Vagina (tissue), 2 donors: ENCODE measurements around the gene INF2. TPM values are rescaled to one million over a fixed set of nuclear protein-coding genes. Genes with fewer than 3 reads are reported as not detected.
A peak's percentile ranks its signal among the peaks of the same experiment; 100 is the strongest.

Source experiments
- DNase-seq, 2 donors: peaks; one replicate each; pipeline ENCODE4 v3.0.0-alpha.2; 2017; ENCODE audit errors: extremely low spot score in 2 of 2
- H3K27ac ChIP-seq: fragments of 200-600 bp; sonication (generic); one replicate; pipeline ENCODE4 v1.5.1; 2019
- H3K27me3 ChIP-seq: fragments of 200-600 bp; sonication (generic); one replicate; pipeline ENCODE4 v1.5.1; 2019
- H3K36me3 ChIP-seq, 2 donors: fragments of 200-600 bp; sonication (generic); one replicate each; pipeline ENCODE4 v1.5.1; 2017 to 2019
- H3K4me1 ChIP-seq: fragments of 200-600 bp; sonication (generic); one replicate; pipeline ENCODE4 v1.5.1; 2019
- H3K4me3 ChIP-seq, 2 donors: fragments of 200-600 bp; sonication (generic); 1 replicate in 1 of 2; 2 replicates in 1 of 2; pipeline ENCODE4 v1.5.1; 2016 to 2019
- H3K9me3 ChIP-seq: fragments of 200-600 bp; sonication (generic); one replicate; pipeline ENCODE4 v1.5.1; 2019
- POLR2A ChIP-seq, 2 donors: fragments of 450-650 bp; IDR thresholded peaks; one replicate each; pipeline ENCODE4 v1.6.1; 2017; ENCODE audit warnings: antibody characterized with exemption in 2 of 2, mild to moderate bottlenecking in 2 of 2, moderate library complexity in 2 of 2
- POLR2AphosphoS5 ChIP-seq, 2 donors: sonication (generic); formaldehyde crosslinking; IDR thresholded peaks; one replicate each; pipeline ENCODE4 v1.9.0; 2017; ENCODE audit warnings: antibody characterized with exemption in 2 of 2, mild to moderate bottlenecking in 2 of 2, low read depth in 1 of 2; ENCODE audit not compliant: insufficient read depth in 1 of 2
- intact Hi-C: fragments of 100-400 bp; cut with DNase I; formaldehyde crosslinking; loops from one replicate; pipeline ENCODE4 v1.15.1; 2023
- total RNA-seq: library from RNA; depleted of rRNA; stranded (reverse); fragments of >200 nt; gene quantifications from one replicate; pipeline ENCODE4 v1.2.3, GENCODE V29; 2016
- TF ChIP-seq, protein P1 (sequence below), 3 experiments: fragments of 450-650 bp in 2 of 3; fragments of 200-600 bp in 1 of 3; sonication (generic) in 1 of 3; IDR thresholded peaks; one replicate each; pipeline ENCODE4 v1.5.1; 2017 to 2019; ENCODE audit warnings: antibody characterized with exemption in 3 of 3, mild to moderate bottlenecking in 2 of 3, moderate library complexity in 2 of 3

Gene INF2
- total RNA-seq, 1 donor from 2014 or later = 49.1 TPM

DNA sequence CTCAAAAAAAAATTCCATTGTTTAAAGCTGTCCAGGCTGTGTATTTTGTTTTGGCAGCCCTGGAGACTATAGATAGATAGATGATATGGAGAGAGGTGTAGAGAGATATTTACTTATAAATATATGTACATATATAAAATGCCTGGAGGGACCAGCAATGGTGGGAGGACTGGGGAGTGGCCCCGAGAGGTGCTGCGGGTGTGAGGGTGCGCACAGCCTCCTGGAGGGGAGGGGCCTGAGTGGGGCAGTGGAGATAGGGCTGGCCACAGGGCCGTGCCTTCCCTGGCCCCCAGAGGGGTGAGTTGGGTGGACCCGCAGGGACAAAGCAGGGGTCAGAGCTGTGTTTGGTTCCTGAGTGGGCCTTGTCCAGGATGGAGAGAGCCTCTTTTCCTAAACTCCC lies 41.1 kb downstream of the INF2 start:
- Histone ChIP-seq H3K27me3 (no peaks in the 10 kb centered on the region), H3K4me3 (no peak overlapping the region), H3K36me3 (no peaks in the 10 kb centered on the region), H3K9me3 (no peaks in the 10 kb centered on the region), H3K4me1 (peaks cover 40% of the 10 kb centered on the region), H3K27ac (no peak overlapping the region)
- TF ChIP-seq, protein P1, sequence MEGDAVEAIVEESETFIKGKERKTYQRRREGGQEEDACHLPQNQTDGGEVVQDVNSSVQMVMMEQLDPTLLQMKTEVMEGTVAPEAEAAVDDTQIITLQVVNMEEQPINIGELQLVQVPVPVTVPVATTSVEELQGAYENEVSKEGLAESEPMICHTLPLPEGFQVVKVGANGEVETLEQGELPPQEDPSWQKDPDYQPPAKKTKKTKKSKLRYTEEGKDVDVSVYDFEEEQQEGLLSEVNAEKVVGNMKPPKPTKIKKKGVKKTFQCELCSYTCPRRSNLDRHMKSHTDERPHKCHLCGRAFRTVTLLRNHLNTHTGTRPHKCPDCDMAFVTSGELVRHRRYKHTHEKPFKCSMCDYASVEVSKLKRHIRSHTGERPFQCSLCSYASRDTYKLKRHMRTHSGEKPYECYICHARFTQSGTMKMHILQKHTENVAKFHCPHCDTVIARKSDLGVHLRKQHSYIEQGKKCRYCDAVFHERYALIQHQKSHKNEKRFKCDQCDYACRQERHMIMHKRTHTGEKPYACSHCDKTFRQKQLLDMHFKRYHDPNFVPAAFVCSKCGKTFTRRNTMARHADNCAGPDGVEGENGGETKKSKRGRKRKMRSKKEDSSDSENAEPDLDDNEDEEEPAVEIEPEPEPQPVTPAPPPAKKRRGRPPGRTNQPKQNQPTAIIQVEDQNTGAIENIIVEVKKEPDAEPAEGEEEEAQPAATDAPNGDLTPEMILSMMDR (IDR thresholded peaks at IDR 0.05) = no peak
- no peak for TF ChIP-seq POLR2AphosphoS5 (IDR thresholded peaks at IDR 0.05; ENCODE audit: insufficient read depth in 1 of 2, low read depth in 1 of 2)
- no peak for TF ChIP-seq POLR2A (IDR thresholded peaks at IDR 0.05)
- DNase-seq = no peak
- intact Hi-C loops = no loop called here

DNA sequence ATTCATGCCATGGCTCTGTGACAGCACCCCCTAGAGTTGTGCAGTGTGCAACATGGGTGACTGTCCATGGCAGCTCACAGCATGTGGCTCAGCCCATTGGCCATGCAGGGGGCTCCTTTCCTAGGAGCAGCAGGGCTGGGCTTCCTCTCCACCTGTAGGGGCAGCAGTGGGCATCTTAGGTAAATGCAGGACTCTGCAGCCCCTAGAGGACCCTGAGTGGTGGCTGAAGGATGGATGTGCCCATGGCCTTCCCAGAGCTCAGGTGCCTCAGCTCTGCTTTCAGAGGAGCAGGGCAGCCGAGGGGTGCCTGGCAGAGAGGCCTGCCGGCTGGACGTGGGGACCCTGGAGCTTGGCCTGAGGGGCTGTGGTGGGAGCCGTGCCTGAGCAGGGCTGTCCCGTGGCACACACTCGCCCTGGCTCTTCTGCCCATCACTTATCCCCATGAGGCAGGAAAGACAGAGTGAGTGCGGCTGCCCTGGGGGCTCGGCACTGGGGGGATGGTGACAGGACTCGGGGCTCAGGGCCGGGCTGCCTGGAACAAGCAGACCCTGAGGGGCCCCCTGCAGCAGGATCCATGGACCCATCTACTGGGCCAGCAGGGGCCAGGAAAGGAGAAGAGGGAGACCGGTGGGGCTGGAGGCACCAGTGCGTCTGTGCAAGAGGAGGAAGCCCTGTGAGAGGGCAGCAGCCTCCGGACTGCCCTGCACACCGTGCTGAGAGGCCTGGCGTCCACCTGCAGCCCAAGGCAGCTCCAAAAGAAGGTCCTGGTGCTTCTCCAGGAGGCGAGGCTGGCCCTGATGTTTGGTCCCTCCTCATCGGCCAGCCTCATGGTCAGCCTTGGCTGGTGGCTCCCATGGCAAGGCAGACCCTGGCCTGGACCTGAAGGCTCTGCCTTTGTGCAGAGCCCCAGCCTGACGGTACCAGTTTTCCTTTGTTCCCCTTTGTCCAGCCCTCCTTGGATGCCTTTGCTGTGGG lies 42.2 kb downstream of the INF2 start:
- H3K27me3 ChIP-seq = no peaks in the 10 kb centered on the region
- no peak overlapping the region for H3K4me3 ChIP-seq
- no peak for DNase-seq
- no peaks in the 10 kb centered on the region for H3K36me3 ChIP-seq
- TF ChIP-seq, protein P1 (IDR thresholded peaks at IDR 0.05) = no peak
- TF ChIP-seq POLR2AphosphoS5 (IDR thresholded peaks at IDR 0.05; ENCODE audit: insufficient read depth in 1 of 2, low read depth in 1 of 2) (no peak), POLR2A (IDR thresholded peaks at IDR 0.05) (no peak)
- intact Hi-C loops = no loop called here
- H3K4me1 ChIP-seq = peaks cover 43% of the 10 kb centered on the region
- H3K9me3 ChIP-seq = no peaks in the 10 kb centered on the region
- H3K27ac ChIP-seq = peak overlapping the region; percentile 60

DNA sequence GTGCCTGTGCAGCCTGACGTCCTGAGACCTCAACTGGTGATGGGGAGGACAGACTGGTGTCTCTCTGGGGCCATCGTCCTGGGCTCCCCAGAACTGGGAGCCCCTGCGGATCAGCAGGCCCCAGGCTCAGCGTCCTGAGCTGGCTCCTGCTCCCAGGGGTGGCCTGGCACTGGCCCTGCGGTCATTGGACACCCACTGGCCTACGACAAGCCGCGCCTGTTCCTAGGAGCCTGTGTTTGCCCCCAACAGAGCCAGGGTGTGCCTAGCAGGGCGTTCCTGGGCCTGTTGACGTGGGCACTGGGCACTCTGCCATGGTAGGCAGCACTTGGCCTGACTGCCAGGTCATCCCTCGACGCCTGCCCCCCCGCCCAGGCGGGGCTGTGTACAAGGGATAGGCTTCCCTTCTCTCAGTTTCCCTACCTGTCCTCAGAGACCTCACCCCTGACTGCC lies 43.0 kb downstream of the INF2 start:
- H3K9me3 ChIP-seq = no peaks in the 10 kb centered on the region
- peaks cover 47% of the 10 kb centered on the region for H3K4me1 ChIP-seq
- H3K27ac ChIP-seq = peak overlapping the region; percentile 60
- H3K4me3 ChIP-seq = no peak overlapping the region
- no peaks in the 10 kb centered on the region for H3K27me3 ChIP-seq
- H3K36me3 ChIP-seq = no peaks in the 10 kb centered on the region
- no peak for DNase-seq
- intact Hi-C loops = no loop called here
- TF ChIP-seq, protein P1 (IDR thresholded peaks at IDR 0.05) = no peak
- TF ChIP-seq POLR2AphosphoS5 (IDR thresholded peaks at IDR 0.05; ENCODE audit: insufficient read depth in 1 of 2, low read depth in 1 of 2) = peak in 1 of 2 donors; percentile 20
- TF ChIP-seq POLR2A (IDR thresholded peaks at IDR 0.05) = no peak

DNA sequence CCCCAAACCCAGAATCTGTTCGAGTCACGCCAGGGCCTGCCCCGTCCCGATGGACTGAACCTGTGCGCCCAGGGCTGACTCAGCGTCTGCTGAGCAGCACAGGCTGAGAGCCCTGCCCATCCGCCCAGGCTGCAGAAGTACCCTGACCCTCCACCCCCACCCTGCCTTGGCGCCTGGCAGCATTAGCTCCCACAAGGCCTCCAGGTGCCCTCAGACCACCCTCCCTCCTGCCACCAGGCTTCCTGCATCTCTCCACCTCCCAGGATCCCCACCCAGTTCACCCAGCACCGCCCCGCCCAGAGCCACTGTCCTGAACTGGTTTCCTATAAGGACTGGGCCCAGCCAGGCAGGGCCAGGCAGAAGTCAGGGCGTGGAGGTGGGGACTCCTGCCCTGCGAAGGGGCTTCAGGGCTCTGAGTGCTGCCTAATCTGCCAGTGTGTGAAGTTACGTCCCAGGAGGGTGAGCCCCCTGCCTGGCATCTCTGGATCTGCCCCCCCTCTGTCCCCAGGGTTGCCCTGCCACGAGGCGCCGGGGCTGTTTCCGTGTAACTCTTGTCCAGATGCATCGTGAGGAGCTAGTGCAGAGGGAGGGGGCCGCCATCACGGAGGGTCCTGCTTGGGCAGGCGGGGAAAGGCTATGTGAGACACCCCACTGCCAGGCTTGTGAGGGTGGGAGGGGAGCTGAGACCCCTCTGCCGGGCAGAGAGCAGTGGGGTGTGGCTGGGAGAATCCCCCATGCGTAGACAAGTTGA lies 43.7 kb downstream of the INF2 start:
- TF ChIP-seq POLR2A (IDR thresholded peaks at IDR 0.05) (no peak), POLR2AphosphoS5 (IDR thresholded peaks at IDR 0.05; ENCODE audit: insufficient read depth in 1 of 2, low read depth in 1 of 2) (no peak)
- TF ChIP-seq, protein P1 (IDR thresholded peaks at IDR 0.05) = no peak
- no peak overlapping the region for H3K4me3 ChIP-seq
- H3K27me3 ChIP-seq = no peaks in the 10 kb centered on the region
- H3K27ac ChIP-seq = peak overlapping the region; percentile 60
- DNase-seq = no peak
- no peaks in the 10 kb centered on the region for H3K36me3 ChIP-seq
- no peaks in the 10 kb centered on the region for H3K9me3 ChIP-seq
- intact Hi-C loops = no loop called here
- peaks cover 47% of the 10 kb centered on the region for H3K4me1 ChIP-seq
